Measurements from ENCODE around the gene SLC12A7.

SLC12A7 gene

DNA sequence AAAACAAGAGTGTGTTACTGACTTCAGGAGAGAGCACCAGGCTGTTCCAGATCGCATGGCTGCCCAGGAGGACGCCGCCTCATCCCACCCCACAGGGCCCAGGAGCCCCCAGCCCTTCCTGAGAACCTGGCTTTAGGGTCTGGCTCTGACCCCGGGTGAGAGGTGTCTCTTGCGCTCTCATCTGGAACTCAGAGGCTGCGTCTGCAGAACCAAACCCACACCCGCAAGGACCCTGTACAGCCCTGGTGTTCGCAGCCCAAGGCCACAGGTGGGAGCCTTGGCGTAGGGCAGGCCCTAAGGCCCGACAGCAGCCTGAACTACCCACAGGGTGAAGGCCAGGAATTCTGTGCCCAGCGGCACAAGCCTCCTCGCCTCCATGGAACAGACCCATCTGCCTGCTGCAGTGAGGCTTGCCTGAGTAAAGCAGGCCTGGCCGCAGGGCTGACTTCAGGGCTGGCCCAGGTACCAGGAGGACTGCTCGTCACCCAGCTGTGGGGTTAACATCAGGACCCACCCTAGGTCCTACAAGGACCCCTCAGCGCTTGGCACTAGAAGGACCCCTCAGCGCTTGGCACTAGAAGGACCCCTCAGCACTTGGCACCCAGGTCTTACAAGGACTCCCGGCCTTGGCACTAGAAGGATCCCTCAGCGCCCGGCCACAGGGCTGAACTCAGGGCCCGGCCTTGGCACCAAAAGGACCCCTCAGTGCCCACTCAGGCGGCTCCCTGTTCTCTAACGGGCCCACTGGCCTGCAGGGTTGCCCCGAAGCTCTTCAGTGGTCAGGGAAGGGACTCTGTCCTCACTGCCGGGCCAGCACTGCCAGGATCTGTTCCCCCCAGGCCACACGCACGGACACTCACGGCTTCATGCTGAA lies 55.0 kb downstream of the SLC12A7 start:
- Histone ChIP-seq H3K4me1 (ENCODE audit: control insufficient read depth in 1 of 2, insufficient read depth in 1 of 2, low read depth in 1 of 2, low read length in 1 of 2) (no peaks in the 10 kb centered on the region), H3K27me3 (no peaks in the 10 kb centered on the region), H3K27ac (no peak overlapping the region), H3K36me3 (no peaks in the 10 kb centered on the region), H3K9me3 (no peaks in the 10 kb centered on the region), H3K4me3 (ENCODE audit: low read depth in 1 of 2, low read length in 1 of 2) (no peak overlapping the region)
- TF ChIP-seq, protein P1, sequence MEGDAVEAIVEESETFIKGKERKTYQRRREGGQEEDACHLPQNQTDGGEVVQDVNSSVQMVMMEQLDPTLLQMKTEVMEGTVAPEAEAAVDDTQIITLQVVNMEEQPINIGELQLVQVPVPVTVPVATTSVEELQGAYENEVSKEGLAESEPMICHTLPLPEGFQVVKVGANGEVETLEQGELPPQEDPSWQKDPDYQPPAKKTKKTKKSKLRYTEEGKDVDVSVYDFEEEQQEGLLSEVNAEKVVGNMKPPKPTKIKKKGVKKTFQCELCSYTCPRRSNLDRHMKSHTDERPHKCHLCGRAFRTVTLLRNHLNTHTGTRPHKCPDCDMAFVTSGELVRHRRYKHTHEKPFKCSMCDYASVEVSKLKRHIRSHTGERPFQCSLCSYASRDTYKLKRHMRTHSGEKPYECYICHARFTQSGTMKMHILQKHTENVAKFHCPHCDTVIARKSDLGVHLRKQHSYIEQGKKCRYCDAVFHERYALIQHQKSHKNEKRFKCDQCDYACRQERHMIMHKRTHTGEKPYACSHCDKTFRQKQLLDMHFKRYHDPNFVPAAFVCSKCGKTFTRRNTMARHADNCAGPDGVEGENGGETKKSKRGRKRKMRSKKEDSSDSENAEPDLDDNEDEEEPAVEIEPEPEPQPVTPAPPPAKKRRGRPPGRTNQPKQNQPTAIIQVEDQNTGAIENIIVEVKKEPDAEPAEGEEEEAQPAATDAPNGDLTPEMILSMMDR (IDR thresholded peaks at IDR 0.05) = no peak

DNA sequence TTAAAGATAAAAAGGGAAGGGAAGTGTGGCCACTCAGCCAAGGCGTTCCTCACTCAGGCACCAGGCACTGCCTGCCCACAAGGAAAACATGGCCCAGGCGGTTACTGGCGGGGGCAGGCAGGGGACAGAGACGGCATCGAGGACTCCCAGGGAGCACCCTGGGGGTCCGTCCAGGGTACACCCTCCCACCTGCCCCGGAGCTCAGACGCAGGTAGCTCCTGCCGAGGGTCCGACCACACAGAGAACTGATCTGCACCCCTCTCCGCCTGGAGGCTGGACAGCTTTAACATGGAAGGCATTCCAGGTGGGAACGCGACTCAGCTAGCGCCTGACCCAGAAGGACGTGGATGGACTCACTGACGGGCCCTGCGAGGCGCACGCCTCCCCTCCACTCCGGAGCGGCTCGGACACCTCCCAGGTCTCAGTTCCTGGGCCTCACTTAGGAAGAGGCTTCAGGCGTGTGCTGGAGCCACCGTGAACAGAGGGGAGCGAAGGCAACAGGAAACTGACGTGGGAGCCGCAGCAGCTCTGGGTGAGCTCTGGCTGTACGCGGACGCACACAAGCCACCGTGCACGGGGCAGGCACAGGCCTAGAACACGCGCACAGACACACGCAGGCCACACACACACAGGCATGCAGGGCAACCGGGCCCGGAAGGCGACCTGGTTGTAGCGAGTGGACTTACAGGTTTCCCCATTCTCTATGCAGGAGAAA lies 55.8 kb downstream of the SLC12A7 start:
- H3K27me3 ChIP-seq = no peaks in the 10 kb centered on the region
- TF ChIP-seq, protein P1 (IDR thresholded peaks at IDR 0.05) = no peak
- H3K27ac ChIP-seq = no peak overlapping the region
- no peaks in the 10 kb centered on the region for H3K4me1 ChIP-seq (ENCODE audit: control insufficient read depth in 1 of 2, insufficient read depth in 1 of 2, low read depth in 1 of 2, low read length in 1 of 2)
- no peaks in the 10 kb centered on the region for H3K36me3 ChIP-seq
- H3K9me3 ChIP-seq = no peaks in the 10 kb centered on the region
- H3K4me3 ChIP-seq (ENCODE audit: low read depth in 1 of 2, low read length in 1 of 2) = no peak overlapping the region

DNA sequence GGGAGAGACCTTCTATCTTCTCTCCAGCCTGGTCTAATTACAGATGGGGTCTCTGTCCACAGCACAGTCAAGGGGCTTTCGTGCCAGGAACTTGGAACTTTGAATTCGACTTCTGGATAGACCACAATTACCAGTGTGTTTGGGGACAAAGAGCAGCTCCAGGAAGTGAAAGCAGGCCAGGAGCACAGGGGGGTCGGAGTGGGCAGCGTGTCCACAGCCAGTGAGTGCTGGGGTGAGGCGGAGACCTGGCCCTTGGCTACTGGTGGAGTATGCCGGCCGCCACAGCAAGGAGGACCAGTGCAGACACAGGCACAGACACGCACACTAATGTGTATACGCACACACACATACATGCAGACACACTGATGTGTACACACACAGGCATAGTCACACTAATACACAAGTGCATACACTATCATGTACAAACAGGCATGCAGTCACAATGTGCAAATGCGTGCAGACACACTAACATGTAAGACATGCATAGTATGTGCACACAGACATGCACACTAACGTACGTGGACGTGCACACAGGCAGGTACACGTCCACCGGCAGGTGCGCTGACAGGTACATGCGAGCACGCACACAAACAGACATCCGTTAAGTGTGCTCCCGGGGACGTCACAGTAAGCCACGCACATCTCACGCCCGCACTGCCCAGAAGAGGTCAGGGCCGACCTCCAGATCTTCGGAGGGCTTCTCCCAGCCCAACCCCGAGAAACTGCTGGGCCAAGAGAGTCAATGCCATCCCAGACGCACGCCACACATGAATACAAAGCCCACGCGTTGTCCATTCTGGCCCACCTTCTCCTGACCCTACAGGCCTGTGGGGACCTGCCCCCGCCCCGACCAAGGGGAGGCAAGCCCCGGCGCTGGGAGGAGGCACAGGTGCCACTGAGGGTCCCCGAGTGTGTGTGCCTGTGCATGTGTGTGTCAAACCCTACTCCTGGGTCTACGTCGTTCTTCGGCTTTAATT lies 56.8 kb downstream of the SLC12A7 start:
- Histone ChIP-seq H3K36me3 (no peaks in the 10 kb centered on the region), H3K27me3 (no peaks in the 10 kb centered on the region), H3K4me1 (ENCODE audit: control insufficient read depth in 1 of 2, insufficient read depth in 1 of 2, low read depth in 1 of 2, low read length in 1 of 2) (no peaks in the 10 kb centered on the region), H3K4me3 (ENCODE audit: low read depth in 1 of 2, low read length in 1 of 2) (no peak overlapping the region), H3K27ac (no peak overlapping the region), H3K9me3 (no peaks in the 10 kb centered on the region)
- TF ChIP-seq, protein P1 (IDR thresholded peaks at IDR 0.05) = no peak

DNA sequence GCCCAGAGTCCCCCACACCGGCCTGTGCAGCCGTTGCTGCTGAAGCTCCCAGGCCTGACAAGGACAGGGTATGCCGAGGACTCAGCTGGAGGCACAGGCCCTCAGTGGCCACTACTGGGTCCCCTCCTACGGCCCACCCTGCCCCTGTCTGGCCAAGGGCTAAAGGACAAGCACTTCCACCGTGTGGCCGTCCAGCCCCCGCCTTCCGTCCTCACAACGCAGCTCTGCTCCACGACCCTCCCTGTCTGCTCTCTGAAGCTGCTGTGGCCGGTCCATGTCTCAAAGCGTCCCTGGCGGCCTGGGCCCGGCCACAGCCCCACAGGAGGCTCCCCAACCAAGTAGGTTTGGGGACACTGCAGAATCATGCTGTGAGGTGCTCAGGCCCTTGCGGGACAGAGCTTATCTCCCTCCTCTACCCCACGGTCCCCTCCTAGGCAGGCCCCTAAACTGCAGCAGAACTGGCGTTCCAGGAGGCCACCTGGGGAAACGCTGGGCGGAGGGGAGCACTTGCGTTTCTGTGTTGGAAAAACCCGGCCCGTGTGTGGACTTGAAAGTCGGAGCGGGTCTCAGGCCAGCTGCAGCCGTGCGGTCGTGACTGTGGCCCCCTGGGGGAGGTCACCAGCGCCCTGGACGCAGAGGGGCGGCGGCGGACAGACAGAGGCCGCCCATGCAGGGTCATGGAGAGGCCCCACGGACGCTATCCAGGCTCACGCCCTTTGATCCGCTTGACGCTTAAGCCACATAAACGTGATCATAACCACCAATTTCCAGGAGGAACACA lies 57.7 kb downstream of the SLC12A7 start:
- H3K9me3 ChIP-seq = no peaks in the 10 kb centered on the region
- H3K27me3 ChIP-seq = no peaks in the 10 kb centered on the region
- no peak overlapping the region for H3K4me3 ChIP-seq (ENCODE audit: low read depth in 1 of 2, low read length in 1 of 2)
- TF ChIP-seq, protein P1 (IDR thresholded peaks at IDR 0.05) = no peak
- no peaks in the 10 kb centered on the region for H3K4me1 ChIP-seq (ENCODE audit: control insufficient read depth in 1 of 2, insufficient read depth in 1 of 2, low read depth in 1 of 2, low read length in 1 of 2)
- no peaks in the 10 kb centered on the region for H3K36me3 ChIP-seq
- H3K27ac ChIP-seq = no peak overlapping the region
